Esophagus squamous epithelium (tissue), 4 donors: ENCODE results near the gene TRIOBP.

Experiments
- CTCF ChIP-seq, 6 experiments: fragments of 450-650 bp in 4 of 6; fragments of 200-600 bp in 2 of 6; sonication (generic) in 2 of 6; IDR thresholded peaks; one replicate each; pipeline ENCODE4 v1.5.1; 2016 to 2019; ENCODE audit warnings: antibody characterized with exemption in 6 of 6, mild to moderate bottlenecking in 4 of 6, moderate library complexity in 4 of 6
- POLR2A ChIP-seq, 4 donors: fragments of 450-650 bp; IDR thresholded peaks; one replicate each; pipeline ENCODE4 v1.6.1; 2017; ENCODE audit warnings: antibody characterized with exemption in 4 of 4, mild to moderate bottlenecking in 4 of 4, moderate library complexity in 3 of 4

GRCh38 chr22:37776639-37777005 lies 79.8 kb downstream of the TRIOBP start:
- no peak for TF ChIP-seq CTCF (IDR thresholded peaks at IDR 0.05)
- TF ChIP-seq POLR2A (IDR thresholded peaks at IDR 0.05), result no peak
